Fibroblast of mammary gland (primary cell): ENCODE data around the gene VEGFA.

Experiments used
- DNase-seq: peaks from one replicate; pipeline ENCODE4 v3.0.0-alpha.2; 2010; ENCODE audit warnings: low read depth
- H3K4me3 ChIP-seq: 2 replicates; pipeline ENCODE4 v1.5.1; 2011; ENCODE audit warnings: low read depth, mild to moderate bottlenecking, low read length, moderate library complexity; ENCODE audit not compliant: control insufficient read depth
- CTCF ChIP-seq: conservative IDR thresholded peaks from 2 replicates; pipeline ENCODE4 v1.5.1; 2011; ENCODE audit warnings: low read depth, low read length, inconsistent platforms; ENCODE audit not compliant: control insufficient read depth, insufficient read depth

Gene VEGFA

GRCh38 chr6:43780941-43781928 lies 11.2 kb downstream of the VEGFA start:
- no peak overlapping the region for H3K4me3 ChIP-seq
- no peak for DNase-seq
- no peak for TF ChIP-seq CTCF

DNA sequence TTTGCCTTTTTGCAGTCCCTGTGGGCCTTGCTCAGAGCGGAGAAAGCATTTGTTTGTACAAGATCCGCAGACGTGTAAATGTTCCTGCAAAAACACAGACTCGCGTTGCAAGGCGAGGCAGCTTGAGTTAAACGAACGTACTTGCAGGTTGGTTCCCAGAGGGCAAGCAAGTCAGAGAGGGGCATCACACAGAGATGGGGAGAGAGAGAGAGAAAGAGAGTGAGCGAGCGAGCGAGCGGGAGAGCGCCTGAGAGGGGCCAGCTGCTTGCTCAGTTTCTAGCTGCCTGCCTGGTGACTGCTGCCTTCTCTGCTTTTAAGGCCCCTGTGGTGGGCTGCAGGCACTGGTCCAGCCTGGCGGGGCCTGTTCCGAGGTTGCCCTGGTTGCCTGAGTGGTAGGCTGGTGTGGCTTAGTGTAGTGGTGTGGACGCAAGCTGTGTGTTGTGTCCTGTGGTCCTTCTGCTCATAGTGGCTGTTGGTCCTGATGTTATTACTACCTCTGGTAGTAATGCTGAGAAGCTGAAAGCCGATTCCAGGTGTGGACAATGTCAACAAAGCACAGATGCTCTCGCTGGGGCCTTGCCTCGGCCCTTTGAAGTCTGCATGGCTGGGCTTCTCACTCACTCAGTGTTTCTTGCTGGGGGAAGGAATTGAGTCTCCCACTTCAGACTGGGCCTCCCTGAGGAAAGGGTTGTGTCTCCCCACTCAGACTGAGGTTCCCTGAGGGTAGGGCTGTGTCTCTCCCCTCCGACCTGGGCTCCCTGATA lies 12.1 kb downstream of the VEGFA start:
- H3K4me3 ChIP-seq, result no peak overlapping the region
- DNase-seq, result no peak
- TF ChIP-seq CTCF, result no peak

- TF ChIP-seq CTCF, result no peak
- no peak for DNase-seq
- H3K4me3 ChIP-seq, result no peak overlapping the region
Observed at GRCh38 chr6:43782764-43783513, 12.9 kb downstream of the VEGFA start.

- no peak overlapping the region for H3K4me3 ChIP-seq
- no peak for TF ChIP-seq CTCF
- no peak for DNase-seq
Observed at GRCh38 chr6:43784049-43784855, 14.2 kb downstream of the VEGFA start.

- TF ChIP-seq CTCF, result no peak
- no peak for DNase-seq
- no peak overlapping the region for H3K4me3 ChIP-seq
Observed at GRCh38 chr6:43785220-43785752, 15.3 kb downstream of the VEGFA start.
